HUES64 (cell line): ENCODE results near the gene PRR22. TPM values are rescaled to one million over a fixed set of nuclear protein-coding genes. Genes with fewer than 3 reads are reported as not detected.
A peak's percentile ranks its signal among the peaks of the same experiment; 100 is the strongest.

Source experiments
- H3K27ac ChIP-seq: 2 replicates; pipeline ENCODE4 v1.7.0; 2013; ENCODE audit warnings: low read depth, low read length, inconsistent platforms
- H3K27me3 ChIP-seq: 2 replicates; pipeline ENCODE4 v1.6.1; 2013; ENCODE audit warnings: mild to moderate bottlenecking, low read length; ENCODE audit not compliant: insufficient read depth
- H3K36me3 ChIP-seq: 2 replicates; pipeline ENCODE4 v1.6.1; 2013; ENCODE audit warnings: mild to moderate bottlenecking, low read length; ENCODE audit not compliant: insufficient read depth
- H3K4me1 ChIP-seq: 2 replicates; pipeline ENCODE4 v1.6.1; 2013; ENCODE audit warnings: mild to moderate bottlenecking, low read length, moderate library complexity; ENCODE audit not compliant: insufficient read depth
- H3K4me3 ChIP-seq: 2 replicates; pipeline ENCODE4 v1.5.1; 2013; ENCODE audit warnings: mild to moderate bottlenecking, low read length, moderate library complexity
- H3K9ac ChIP-seq: 2 replicates; pipeline ENCODE4 v1.6.1; 2013; ENCODE audit warnings: mild to moderate bottlenecking, low read depth, low read length
- H3K9me3 ChIP-seq: 2 replicates; pipeline ENCODE4 v1.6.1; 2013; ENCODE audit warnings: low read depth, low read length; ENCODE audit not compliant: insufficient read depth
- WGBS: fragments of 150-250, 120-280 bp; methylation state at CpG from one replicate; pipeline ENCODE4 v1.1.7; 2013; ENCODE audit warnings: missing lambda C conversion rate; 5-methylcytosine and 5-hydroxymethylcytosine counted together
- polyA plus RNA-seq, 2 experiments: library from polyadenylated mRNA; stranded (reverse); fragments of 50-300 nt; gene quantifications; one replicate each; pipeline ENCODE4 v1.2.3, GENCODE V29; 2013

Gene PRR22
- polyA plus RNA-seq (2013, experiment 1 of 2) = 3.7 TPM
- polyA plus RNA-seq (2013, experiment 2 of 2) = 2.2 TPM

DNA sequence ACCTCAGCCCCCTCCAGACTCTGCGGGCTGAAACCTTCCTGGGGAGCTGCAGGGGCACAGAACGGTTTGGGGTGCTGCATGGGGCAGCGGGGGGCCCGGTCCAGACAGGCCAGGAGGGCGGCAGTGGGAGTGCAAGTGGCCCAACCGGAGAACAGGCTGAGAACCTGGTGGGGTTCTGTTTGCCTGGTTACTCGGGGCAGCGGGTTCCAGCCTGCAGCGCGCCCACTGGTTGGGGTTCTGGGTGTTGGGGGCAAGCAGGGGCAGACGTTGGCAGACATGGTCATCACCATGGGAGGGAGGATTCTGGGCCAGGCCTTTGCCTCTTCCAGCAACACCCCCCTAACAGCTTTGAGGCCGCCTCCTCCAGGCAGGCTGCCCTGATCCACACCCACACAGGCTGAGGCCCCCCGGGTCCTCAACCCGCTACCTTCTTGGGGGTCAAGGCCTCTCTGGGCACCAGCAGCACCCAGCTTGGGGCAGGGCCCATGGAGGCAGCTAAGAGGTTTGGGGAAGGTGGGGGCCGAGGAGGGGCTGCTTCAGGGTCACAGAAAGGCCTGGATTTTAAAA is at the start of gene PRR22:
Gene PRR22 (minus strand): TSS at position 166 of the 567 bp plus-strand sequence. CDS start 86 bp downstream, at position 80.
- H3K36me3 ChIP-seq = peaks cover 55% of the 10 kb centered on the region
- no peak within 1 kb of the TSS for H3K4me3 ChIP-seq
- H3K9me3 ChIP-seq = no peaks in the 10 kb centered on the region
- H3K4me1 ChIP-seq = no peaks in the 10 kb centered on the region
- 95% methylated on average over 15 of the region's 15 CpGs for WGBS
- no peak within 1 kb of the TSS for H3K9ac ChIP-seq
- no peak within 1 kb of the TSS for H3K27ac ChIP-seq
- no peaks in the 10 kb centered on the region for H3K27me3 ChIP-seq

DNA sequence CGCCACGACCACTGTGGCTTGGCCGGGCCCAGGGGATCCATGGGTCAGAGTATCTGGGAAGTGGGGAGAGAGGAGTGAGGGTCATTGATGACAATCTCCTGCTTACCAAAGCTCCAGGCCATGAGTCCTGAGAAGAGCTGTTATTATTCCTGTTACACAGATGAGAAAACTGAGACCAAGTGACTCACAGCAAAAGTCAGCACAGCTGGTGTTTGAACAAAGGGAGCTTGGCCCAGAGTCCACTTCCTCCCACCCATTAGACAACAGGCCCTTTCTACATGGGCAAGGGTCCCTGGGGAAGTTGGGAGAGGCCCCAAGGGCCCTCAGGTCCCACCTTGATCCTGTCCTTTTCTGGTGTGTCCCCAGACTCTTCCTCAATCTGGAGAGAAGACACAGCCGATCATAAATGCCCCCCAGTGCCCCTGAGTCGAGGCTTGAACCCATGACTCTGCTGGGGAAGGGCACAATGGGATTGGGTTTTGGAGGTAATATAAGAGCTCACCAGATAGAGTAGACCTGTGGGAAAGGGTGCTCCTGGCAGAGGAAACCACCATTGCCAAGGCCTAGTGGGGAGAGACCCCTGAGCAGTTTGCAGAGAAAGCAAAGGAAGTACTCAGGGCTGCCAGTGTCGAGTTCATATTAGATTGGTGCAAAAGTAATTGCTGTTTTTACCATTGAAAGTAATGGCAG is 48.1 kb upstream of the PRR22 start:
- Histone ChIP-seq H3K4me3 (no peak overlapping the region), H3K36me3 (no peaks in the 10 kb centered on the region), H3K9me3 (no peaks in the 10 kb centered on the region), H3K27me3 (no peaks in the 10 kb centered on the region; the same call in 1 of the 2 replicates), H3K27ac (no peak overlapping the region), H3K4me1 (no peaks in the 10 kb centered on the region; the same call in 1 of the 2 replicates), H3K9ac (no peak overlapping the region)
- 86% methylated on average over 6 of the region's 6 CpGs for WGBS

DNA sequence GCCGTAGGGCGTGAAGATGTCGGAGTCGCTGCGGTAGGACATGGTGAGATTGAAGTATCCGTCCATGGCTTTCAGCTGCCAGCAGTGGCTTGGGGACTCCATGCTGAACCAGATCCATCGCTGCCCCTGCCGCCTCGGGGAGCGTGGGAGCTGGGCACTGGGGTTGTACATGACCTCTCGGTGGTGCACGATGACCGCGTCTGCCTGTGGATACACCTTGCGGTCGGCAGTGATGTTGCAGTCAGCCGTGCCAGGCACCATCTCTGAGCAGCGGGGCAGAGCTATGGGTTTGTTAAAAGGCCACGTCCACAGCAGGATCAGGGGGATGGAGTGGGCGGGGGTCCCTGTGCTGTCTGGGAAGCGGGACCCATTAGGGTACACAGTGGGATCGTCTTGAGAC is 47.5 kb upstream of the PRR22 start:
- Histone ChIP-seq H3K4me1 (no peaks in the 10 kb centered on the region; the same call in 1 of the 2 replicates), H3K9me3 (no peaks in the 10 kb centered on the region)
- WGBS = 93% methylated on average over 22 of the region's 22 CpGs

DNA sequence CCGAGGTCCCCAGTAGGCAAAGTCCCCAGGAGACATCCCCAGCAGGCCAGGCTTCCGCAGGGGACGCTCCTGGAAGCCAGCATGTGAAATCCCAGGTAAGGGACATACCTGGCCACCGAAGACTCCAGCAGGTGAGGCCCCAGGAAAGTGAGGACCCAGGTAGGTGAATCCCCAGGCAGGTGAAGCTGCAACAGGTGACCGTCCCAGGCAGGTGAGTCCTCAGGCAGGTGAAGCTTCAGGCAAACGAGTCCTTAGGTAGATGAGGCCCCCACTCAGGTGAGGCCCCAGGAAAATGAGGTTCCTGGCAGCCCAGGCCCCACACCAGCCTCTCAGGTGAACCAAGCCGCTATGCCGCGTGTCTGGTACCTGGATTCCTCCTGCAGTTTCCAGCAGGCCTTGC is 46.6 kb upstream of the PRR22 start:
- Histone ChIP-seq H3K9ac (no peak overlapping the region), H3K27me3 (no peaks in the 10 kb centered on the region; the same call in 1 of the 2 replicates), H3K36me3 (no peaks in the 10 kb centered on the region), H3K9me3 (no peaks in the 10 kb centered on the region), H3K4me3 (no peak overlapping the region), H3K4me1 (peaks cover 3% of the 10 kb centered on the region; the same call in 1 of the 2 replicates), H3K27ac (no peak overlapping the region)
- WGBS = 91% methylated on average over 9 of the region's 9 CpGs

More for the DNA sequence above, 47.5 kb upstream of the PRR22 start:
- Histone ChIP-seq H3K9ac (no peak overlapping the region), H3K27ac (no peak overlapping the region), H3K4me3 (no peak overlapping the region), H3K27me3 (no peaks in the 10 kb centered on the region; the same call in 1 of the 2 replicates), H3K36me3 (no peaks in the 10 kb centered on the region)

DNA sequence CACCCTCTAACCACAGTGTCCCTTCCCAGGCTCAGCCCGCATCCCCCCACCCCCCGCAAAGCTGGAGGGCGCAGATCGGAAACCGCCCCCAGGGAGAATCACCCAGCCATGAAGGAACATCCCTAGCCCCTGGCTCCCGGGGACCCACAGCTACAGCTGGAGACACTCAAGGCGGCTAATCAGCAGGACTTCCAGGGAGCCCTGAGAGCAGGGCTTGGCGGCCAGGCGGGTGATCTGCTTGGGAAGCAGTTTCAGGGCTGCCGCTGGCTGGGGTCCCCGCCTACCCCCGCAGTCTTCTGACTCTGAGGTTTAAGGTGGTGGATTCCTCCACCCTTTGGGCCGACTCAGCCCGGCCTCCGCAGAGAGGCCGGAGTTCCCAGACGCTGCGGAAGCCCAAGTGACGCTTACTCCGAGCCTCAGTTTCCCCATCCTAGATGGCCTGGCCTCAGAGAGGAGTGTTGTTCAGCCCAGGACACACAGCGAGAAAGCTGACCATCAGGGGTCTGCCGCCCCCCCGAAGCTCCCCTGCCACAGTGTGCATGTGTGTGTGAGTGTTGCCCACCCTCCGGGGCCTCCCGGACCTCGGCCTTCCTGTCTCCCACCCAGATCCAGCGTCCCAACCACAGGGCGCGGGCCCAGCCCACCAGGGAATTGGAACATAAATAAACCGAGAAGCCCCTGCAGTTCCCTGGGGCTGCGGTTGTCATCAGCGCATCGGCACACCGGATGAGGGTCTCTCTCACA is 45.2 kb upstream of the PRR22 start:
- Histone ChIP-seq H3K4me3 (peak overlapping the region; percentile 81), H3K36me3 (no peaks in the 10 kb centered on the region), H3K9ac (0 out of 2 replicates have a peak overlapping the region, but pooled peaks have one; percentile 5), H3K4me1 (peaks cover 3% of the 10 kb centered on the region; the same call in 1 of the 2 replicates), H3K9me3 (no peaks in the 10 kb centered on the region), H3K27me3 (no peaks in the 10 kb centered on the region; the same call in 1 of the 2 replicates), H3K27ac (no peak overlapping the region)
- WGBS = 78% methylated on average over 34 of the region's 34 CpGs

DNA sequence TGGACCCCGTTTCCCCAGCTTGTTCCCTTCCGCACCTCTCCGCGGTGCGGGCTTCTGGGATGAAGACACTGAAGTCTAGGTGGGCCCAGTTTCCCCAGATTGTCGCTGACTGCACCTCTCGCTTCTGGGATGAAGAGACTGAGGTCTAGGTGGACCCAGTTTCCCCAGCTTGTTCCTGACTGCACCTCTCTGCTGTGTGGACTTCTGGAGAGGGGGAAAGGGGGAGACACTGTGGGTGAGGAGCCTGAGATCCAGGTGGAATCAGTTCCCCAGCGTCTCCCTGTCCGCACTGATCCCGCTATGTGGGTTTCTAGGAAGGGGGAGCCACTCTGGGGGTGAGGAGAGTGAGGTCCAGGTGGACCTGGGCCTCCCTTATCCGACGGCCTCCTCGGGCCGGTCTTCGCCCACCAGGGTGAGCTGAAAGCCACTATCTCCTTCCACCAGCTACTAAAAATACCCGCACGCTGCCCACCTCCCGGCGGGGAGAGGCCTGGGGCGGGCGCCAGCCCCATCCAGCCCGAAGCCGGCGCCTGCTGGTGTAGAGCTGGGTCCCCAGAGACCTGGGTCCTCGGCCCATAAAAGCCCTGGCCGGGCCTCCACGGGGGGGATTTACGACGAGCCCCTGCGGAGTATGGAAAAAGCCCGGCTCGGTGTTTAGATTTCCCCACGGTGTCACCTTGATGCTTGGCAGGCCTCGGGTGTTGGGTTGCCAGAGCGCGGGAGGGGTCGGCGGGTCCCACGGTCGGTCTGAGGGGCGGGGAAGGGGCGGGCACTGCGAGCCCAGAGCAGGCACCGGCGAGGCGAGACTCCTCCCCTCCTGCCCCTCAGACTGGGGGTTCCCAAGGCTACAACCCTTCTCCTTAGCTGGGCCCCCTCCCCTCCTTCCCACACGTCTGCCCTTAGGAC is 44.4 kb upstream of the PRR22 start:
- peaks cover 3% of the 10 kb centered on the region; the same call in 1 of the 2 replicates for H3K4me1 ChIP-seq
- H3K9ac ChIP-seq = peak overlapping the region; percentile 81
- no peaks in the 10 kb centered on the region for H3K36me3 ChIP-seq
- H3K4me3 ChIP-seq = peak overlapping the region; percentile 81
- 4% methylated on average over 45 of the region's 47 CpGs for WGBS
- no peaks in the 10 kb centered on the region for H3K9me3 ChIP-seq
- H3K27me3 ChIP-seq = no peaks in the 10 kb centered on the region
- peak overlapping the region; percentile 81 for H3K27ac ChIP-seq

DNA sequence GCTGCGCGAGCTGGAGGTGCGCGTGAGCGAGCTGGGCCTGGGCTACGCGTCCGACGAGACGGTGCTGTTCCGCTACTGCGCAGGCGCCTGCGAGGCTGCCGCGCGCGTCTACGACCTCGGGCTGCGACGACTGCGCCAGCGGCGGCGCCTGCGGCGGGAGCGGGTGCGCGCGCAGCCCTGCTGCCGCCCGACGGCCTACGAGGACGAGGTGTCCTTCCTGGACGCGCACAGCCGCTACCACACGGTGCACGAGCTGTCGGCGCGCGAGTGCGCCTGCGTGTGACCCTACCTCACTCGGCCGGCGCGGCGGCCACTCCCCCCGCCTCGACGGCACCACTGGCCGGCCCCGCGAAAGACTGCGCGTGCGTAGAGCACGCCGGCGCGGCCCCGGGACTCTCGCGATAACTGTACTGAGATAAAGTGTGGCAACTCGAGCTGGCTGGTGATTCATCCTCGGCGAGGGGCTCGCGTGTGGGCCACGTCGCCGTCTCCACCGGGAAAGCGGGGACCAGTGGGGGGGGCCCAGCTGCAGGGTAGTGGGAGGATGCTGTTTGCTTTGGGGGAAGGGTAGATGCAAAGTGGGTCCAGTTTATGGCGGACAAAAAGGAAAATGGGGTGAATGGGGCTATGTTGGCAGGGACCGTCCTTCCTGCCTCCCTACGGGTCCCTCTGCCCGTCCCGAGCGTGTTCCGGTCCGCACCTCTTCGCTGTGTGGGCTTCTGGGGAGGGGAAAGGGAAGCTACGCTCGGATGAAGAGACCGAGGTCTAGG is 43.5 kb upstream of the PRR22 start:
- under 1% methylated on average over 91 of the region's 91 CpGs for whole genome bisulfite sequencing
- no peaks in the 10 kb centered on the region for H3K9me3 ChIP-seq
- no peaks in the 10 kb centered on the region for H3K27me3 ChIP-seq
- H3K36me3 ChIP-seq = no peaks in the 10 kb centered on the region
- H3K4me3 ChIP-seq = peak overlapping the region; percentile 81
- H3K4me1 ChIP-seq = peaks cover 3% of the 10 kb centered on the region; the same call in 1 of the 2 replicates
- H3K27ac ChIP-seq = peak overlapping the region; percentile 81
- peak overlapping the region; percentile 81 for H3K9ac ChIP-seq

DNA sequence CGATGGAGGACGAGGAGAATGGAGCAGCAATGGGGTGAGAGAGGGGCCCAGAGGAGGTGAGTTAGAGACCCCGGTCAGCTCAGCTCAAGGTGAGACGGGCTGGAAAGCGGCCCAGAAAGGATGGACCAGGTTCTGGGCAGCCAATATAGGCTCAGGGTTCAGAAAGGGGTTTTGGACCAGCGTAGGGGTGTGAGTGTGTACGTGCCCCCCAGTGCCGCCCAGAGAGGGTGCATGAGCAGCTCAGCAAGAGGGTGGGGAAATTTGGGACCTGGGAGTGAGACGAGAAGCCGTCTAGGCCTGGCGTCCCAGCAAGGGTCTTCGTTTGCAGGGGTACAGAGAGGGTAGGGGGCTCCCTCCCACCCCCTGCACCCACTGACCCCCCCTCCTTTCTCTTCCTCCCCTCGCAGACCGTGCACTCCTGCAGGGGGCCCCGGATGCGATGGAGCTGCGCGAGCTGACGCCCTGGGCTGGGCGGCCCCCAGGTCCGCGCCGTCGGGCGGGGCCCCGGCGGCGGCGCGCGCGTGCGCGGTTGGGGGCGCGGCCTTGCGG is 42.9 kb upstream of the PRR22 start:
- peaks cover 3% of the 10 kb centered on the region; the same call in 1 of the 2 replicates for H3K4me1 ChIP-seq
- WGBS = 16% methylated on average over 36 of the region's 37 CpGs
- no peaks in the 10 kb centered on the region for H3K9me3 ChIP-seq
- peak overlapping the region; percentile 81; the same call in 1 of the 2 replicates for H3K27ac ChIP-seq
- no peaks in the 10 kb centered on the region for H3K36me3 ChIP-seq
- peak overlapping the region; percentile 81 for H3K4me3 ChIP-seq
- H3K9ac ChIP-seq = peak overlapping the region; percentile 81
- H3K27me3 ChIP-seq = no peaks in the 10 kb centered on the region

DNA sequence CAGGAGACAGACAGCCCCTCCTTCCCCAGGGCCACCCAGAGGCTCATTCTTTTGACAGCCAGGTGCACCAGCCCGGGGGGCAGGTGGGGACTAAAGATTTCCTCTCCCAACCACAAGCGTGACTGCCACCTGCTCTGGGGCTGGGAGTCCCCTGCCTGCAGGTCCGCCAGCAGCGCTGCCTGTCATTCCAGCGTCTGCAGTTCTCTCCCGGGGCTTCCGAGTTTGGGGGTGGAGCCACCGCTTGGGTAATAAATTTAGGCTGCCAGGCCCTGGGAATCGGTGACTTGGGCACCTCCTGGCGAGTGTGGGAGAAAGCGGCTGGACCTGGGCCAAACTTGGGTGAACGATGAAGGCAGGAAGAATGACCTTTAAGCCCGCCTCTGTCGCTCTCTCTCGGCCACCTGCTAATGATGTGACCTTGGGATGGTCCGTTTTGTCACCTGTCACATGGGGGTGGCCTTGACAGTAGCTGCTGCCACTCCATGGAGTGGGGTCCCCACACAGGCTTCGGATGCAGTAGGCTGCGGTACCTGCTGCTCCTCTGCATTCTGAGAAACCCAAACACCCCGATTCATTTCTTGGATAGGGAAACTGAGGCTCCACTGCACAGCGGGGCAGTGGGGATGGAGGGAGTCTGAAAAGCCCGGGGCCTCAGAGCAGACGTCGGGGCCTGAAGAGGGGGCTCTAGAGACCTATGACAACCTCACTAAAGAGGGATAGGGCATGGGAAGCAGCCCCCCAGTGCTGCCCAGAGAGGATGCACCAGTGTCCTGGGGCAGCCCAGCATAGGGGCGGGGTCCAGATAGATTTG is 42.2 kb upstream of the PRR22 start:
- H3K9ac ChIP-seq = no peak overlapping the region
- peak overlapping the region; percentile 81 for H3K4me3 ChIP-seq
- H3K27ac ChIP-seq = no peak overlapping the region
- H3K27me3 ChIP-seq = no peaks in the 10 kb centered on the region
- H3K9me3 ChIP-seq = no peaks in the 10 kb centered on the region
- WGBS = 29% methylated on average over 24 of the region's 24 CpGs
- H3K4me1 ChIP-seq = peaks cover 3% of the 10 kb centered on the region; the same call in 1 of the 2 replicates
- H3K36me3 ChIP-seq = no peaks in the 10 kb centered on the region
